Left cardiac atrium (tissue), 4 donors: ENCODE measurements around the gene EIF4G3. TPM values are rescaled to one million over a fixed set of nuclear protein-coding genes. Genes with fewer than 3 reads are reported as not detected.
"Not testable (repeated sequence)": the region's sequence is repeated elsewhere in the genome, so short reads cannot be mapped to it uniquely, and the experiment has no call there.

ENCODE experiments used
- ATAC-seq, 2 donors: fragments of 200-7000 bp; cut with Tn5 transposase; one replicate each; pipeline ENCODE4 v1.9.1; 2020; ENCODE audit warnings: mild to moderate bottlenecking in 2 of 2, moderate library complexity in 2 of 2
- DNase-seq: peaks from one replicate; pipeline ENCODE4 v3.0.0-alpha.2; 2020
- intact Hi-C, 2 donors: fragments of 100-400 bp; cut with DNase I; formaldehyde crosslinking; loops; one replicate each; pipeline versions ENCODE4 v1.14.1 to v1.15.1; 2022 to 2023
- total RNA-seq, 2 donors: library from RNA; stranded (reverse); fragmentation: NEBNext Ultra II Directional; extraction: Animal tissue kit (Norgen Biotek cat#: 25700); gene quantifications; one replicate each; pipeline ENCODE4 v1.2.1, GENCODE V29; 2021
- donor health status: DM: no; HTN: yes; CAD: no.
- donor health status: DM: no; HTN: yes; CAD: no; lungs with severe emphysema.
- donor health status: DM: yes; HTN: yes; CAD: no.
- donor health status: Dilated cardiomyopathy.

The EIF4G3 gene
- total RNA-seq, 2 donors from 2014 or later, result 38.2 to 48.2 TPM

DNA sequence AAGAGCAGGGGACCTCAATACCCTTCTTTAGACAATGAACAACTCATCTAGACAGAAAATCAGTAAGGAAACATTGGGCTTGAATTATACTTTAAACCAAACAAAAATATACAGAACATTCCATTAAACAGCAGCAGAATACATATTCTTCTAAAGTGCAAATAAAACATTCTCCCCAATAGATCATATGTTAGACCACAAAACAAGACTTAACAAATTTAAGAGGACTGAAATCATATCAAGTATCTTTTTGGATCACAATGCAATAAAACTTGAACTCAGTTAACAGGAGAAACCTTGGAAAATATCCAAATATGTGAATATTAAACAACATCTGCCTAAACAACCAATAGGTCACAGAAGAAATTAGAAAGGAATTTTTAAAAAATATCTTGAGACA, 341.9 kb downstream of the EIF4G3 start:
- intact Hi-C loops, result no loop called here
- ATAC-seq, result no peak
- DNase-seq, result no peak

GRCh38 chr1:20834192-20834591, 342.5 kb downstream of the EIF4G3 start:
- no peak for ATAC-seq
- DNase-seq, result no peak
- intact Hi-C loops, result no loop called here

- intact Hi-C loops, result no loop called here
- DNase-seq (no peak), ATAC-seq (no peak)
Observed at GRCh38 chr1:20830378-20830777, 346.3 kb downstream of the EIF4G3 start.

GRCh38 chr1:20829946-20830345, 346.8 kb downstream of the EIF4G3 start:
- no peak for ATAC-seq
- no peak for DNase-seq
- intact Hi-C loops, result no loop called here

- ATAC-seq (no peak), DNase-seq (no peak)
- intact Hi-C loops, result no loop called here
Observed at GRCh38 chr1:20829531-20829930, 347.2 kb downstream of the EIF4G3 start.

- DNase-seq, result no peak
- no peak for ATAC-seq
- intact Hi-C loops, result no loop called here
Observed at GRCh38 chr1:20823845-20824244, 352.9 kb downstream of the EIF4G3 start.

- ATAC-seq (no peak), DNase-seq (no peak)
- intact Hi-C loops, result no loop called here
Observed at GRCh38 chr1:20821466-20821865, 355.2 kb downstream of the EIF4G3 start.

DNA sequence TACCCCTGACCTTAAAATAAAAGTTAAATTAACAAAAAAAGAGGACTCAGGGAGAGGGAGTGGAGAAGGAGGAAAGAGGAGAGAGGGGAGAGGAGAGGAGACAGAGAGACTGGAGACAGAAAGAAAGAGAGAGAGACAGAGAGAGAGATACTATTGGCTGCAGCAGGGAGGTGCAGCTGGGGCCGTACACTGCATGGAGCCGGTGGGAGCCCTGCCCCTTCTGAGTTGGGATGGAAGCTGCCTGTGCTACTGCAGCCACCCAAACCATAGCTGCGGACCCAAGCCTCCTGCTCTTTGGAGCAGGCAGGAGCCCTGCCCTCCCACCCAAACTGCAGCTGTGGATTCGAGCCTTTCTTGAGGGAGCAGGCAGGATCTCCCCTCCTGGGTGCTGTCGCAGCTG, 356.9 kb downstream of the EIF4G3 start:
- ATAC-seq, result no peak
- DNase-seq, result no peak
- intact Hi-C loops, result no loop called here

GRCh38 chr1:20814534-20814871, 362.2 kb downstream of the EIF4G3 start:
- ATAC-seq (no peak), DNase-seq (no peak)
- intact Hi-C loops, result no loop called here

- intact Hi-C loops, result no loop called here
- ATAC-seq, result no peak
- DNase-seq, result no peak
Observed at GRCh38 chr1:20811916-20812315, 364.8 kb downstream of the EIF4G3 start.

DNA sequence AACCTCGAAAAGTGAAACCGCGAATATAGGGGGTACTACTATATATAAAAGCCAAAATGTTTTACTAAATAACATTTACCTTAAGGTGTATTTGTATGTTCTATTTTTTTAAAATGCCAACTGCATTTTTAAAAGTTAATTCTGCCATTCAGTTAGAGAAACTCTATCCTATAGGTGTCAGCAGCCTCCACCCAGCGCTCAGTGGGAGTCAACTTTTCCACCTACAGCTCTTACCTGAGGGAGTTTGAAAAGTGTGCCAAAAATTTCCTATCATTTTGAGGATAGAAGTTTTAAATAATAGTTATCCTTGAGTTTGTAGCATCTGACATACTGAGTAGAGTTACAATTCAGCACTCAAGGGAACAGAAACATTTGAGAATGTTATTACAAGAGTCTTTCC, 383.5 kb downstream of the EIF4G3 start:
- DNase-seq (no peak), ATAC-seq (no peak)

DNA sequence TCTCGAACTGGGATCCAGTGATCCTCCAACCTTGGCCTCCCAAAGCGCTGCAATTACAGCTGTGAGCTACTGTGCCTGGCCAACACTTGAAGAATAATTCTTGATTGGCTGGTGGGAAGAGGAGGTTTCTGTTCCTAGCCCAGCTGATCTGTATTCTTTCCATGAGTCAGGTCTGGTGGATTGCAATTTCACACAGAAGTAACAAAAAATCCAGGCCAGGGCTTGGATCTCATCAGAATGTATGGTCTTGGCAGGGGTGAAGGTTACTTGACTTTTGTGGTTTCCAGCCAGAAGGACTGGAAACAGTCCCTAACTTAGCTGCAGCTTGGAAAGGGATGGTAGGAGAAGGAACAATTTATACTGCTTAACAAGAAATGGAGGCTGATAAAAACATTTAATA, 384.5 kb downstream of the EIF4G3 start:
- intact Hi-C loops, result no loop called here
- DNase-seq (no peak), ATAC-seq (no peak)

More for the DNA sequence above, 383.5 kb downstream of the EIF4G3 start:
- intact Hi-C loops, result no loop called here

DNA sequence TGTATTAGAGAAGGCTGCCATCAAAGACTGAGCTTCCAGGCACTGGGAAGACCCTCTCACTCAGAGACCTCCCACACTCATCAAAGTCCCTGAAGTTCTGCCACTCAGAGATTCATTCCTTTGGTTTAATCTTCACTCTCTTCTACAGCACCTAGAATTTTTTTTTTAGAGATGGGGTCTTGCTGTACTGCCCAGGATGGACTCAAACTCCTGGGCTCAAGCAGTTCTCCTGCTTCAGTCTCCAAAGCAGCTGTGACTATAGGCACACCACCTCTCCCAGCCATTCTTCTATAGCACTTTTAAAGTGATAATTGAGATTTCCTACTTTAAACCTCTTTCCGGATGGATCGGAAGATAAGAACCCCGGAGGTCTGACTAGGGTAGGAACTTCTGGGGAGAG, 385.9 kb downstream of the EIF4G3 start:
- no peak for ATAC-seq
- no peak for DNase-seq
- intact Hi-C loops, result no loop called here

DNA sequence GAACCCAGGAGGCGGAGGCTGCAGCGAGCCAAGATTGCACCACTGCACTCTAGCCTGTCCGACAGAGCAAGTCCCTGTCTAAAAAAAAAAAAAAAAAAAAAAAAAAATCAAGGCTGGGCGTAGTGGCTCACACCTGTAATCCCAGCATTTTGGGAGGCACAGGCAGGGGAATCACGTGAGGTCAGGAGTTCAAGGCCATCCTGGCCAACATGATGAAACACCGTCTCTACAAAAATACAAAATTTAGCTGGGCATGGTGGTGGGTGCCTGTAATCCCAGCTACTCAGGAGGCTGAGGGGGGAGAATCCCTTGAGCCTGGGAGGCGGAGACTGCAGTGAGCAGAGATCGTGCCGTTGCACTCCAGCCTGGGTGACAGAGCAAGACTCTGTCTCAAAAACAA, 387.1 kb downstream of the EIF4G3 start:
- DNase-seq, intact Hi-C loops, ATAC-seq: not testable (repeated sequence)

DNA sequence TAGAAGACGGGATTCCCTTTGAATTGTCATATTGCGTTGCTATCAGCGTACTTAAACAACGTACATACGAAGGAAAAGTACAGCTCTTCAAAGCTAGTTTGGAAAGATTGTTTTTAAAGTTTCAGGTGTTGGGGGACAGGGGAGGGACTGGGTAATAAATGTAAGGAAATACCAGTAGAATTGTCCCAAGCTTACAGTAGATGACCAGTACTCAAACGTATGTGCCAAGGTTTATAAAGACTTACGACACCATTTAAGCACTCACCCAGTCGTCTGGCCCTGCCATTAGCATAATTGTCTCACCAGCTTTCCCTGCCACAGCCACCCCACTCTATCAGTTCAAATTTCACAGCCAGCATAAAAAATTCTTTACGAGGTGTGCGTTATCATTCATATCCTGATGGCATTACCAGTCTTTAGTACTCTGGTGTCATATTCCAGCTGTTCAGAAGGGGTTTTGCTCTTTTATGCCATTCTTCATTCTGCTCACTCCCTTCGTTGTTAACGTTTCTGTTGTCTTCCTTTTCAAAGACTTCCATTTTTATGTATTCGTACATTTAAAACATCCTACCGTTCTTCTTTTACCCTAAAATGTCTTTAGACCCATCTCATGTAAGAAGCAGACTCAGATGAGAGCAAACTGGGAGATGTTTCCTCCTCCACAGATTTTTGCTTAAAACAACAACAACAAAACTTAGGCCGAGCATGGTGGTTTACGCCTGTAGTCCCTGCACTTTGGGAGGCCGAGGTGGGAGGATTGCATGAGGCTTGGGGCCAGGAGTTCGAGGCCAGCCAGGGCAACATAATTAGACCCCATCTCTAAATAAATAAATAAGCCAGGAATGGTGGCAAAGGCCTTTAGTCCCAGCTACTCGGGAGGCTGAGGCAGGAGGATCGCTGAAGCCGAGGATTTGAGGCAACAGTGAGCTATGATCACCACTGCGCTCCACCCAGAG, 388.6 kb downstream of the EIF4G3 start:
- intact Hi-C loops, result no loop called here
- DNase-seq, result no peak
- ATAC-seq, result no peak

- DNase-seq (peak; percentile 76), ATAC-seq (peak; percentile 85 to 90)
- intact Hi-C loops, result no loop called here
Observed at GRCh38 chr1:20787029-20787839, 389.5 kb downstream of the EIF4G3 start, which contains the start of gene HP1BP3. Gene HP1BP3 (minus strand): TSS chr1:20787307. CDS start chr1:20780440, 6,867 bp downstream.

- DNase-seq, result peak; percentile 96
- intact Hi-C loops, result no loop called here
- ATAC-seq, result peak; percentile 96
Observed at GRCh38 chr1:20786253-20787028, 390.3 kb downstream of the EIF4G3 start.

DNA sequence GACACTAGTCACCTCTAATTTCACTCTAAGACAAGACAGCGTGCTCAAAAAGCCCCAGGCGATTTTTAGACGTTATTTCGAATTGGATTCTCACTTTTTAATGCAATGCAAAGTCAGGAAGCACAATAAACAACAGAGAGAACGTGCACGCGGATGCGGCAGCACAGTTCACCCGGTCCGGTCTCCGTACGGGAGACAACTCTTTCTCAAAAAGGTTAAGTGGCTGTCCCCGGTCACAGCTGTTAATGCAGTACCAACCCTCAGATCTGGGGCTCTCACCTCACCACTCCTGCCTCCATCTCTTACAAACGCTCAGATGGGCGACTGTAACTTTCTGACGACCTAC, 390.8 kb downstream of the EIF4G3 start:
- intact Hi-C loops, result no loop called here
- ATAC-seq, result peak in 1 of 2 donors; percentile 2
- no peak for DNase-seq

GRCh38 chr1:20775700-20776099, 401.0 kb downstream of the EIF4G3 start:
- intact Hi-C loops, result no loop called here
- ATAC-seq, result no peak
- no peak for DNase-seq

DNA sequence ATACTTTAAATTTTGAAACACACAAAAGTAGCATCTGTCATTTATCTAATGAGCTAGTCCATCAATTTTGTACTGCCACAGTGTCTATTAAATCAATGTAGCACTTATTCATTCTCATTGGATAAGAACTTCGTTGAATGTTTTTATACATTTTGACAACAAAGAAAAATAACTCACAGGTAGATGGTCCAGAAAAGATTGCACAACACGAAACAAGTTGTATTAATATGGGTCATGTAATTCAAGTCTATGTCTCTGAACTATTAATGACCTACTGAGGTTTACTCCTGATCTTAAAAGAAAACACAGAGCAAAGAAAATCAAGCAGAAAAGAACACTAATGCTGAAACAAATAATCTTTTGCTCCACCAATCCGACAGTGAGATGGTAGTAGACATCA, 404.9 kb downstream of the EIF4G3 start:
- intact Hi-C loops, result no loop called here

More for the DNA sequence above, 404.9 kb downstream of the EIF4G3 start:
- DNase-seq (no peak), ATAC-seq (no peak)
